Peyer's patch (tissue), 4 donors: ENCODE data around the gene SCGB1A1. TPM values are rescaled to one million over a fixed set of nuclear protein-coding genes. Genes with fewer than 3 reads are reported as not detected.

ENCODE experiments used
- DNase-seq, 3 donors: peaks; one replicate each; pipeline ENCODE4 v3.0.0-alpha.2; 2017 to 2019
- H3K27ac ChIP-seq, 4 donors: fragments of 200-600 bp; sonication (generic); one replicate each; pipeline ENCODE4 v1.5.1; 2016 to 2019
- H3K27me3 ChIP-seq, 2 donors: fragments of 200-600 bp; sonication (generic); one replicate each; pipeline ENCODE4 v1.5.1; 2019
- H3K36me3 ChIP-seq, 3 donors: fragments of 200-600 bp; sonication (generic); one replicate each; pipeline ENCODE4 v1.5.1; 2016 to 2019
- H3K4me1 ChIP-seq, 4 donors: fragments of 200-600 bp; sonication (generic); one replicate each; pipeline ENCODE4 v1.5.1; 2016 to 2019
- H3K4me3 ChIP-seq, 4 donors: fragments of 200-600 bp; sonication (generic); 1 replicate in 3 of 4; 2 replicates in 1 of 4; pipeline ENCODE4 v1.5.1; 2016 to 2019; ENCODE audit warnings: mild to moderate bottlenecking in 1 of 4
- H3K9me3 ChIP-seq, 4 donors: fragments of 200-600 bp; sonication (generic); one replicate each; pipeline ENCODE4 v1.5.1; 2016 to 2019; ENCODE audit warnings: mild to moderate bottlenecking in 1 of 4
- POLR2A ChIP-seq, 2 donors: fragments of 450-650 bp; IDR thresholded peaks; one replicate each; pipeline ENCODE4 v1.5.1; 2017; ENCODE audit warnings: antibody characterized with exemption in 2 of 2, mild to moderate bottlenecking in 2 of 2, moderate library complexity in 2 of 2
- total RNA-seq, 4 donors: library from RNA; depleted of rRNA; stranded (reverse); fragments of >200 nt; gene quantifications; one replicate each; pipeline ENCODE4 v1.1.0, GENCODE V29; 2016
- TF ChIP-seq, protein P1 (sequence below), 6 experiments: fragments of 450-650 bp in 4 of 6; fragments of 200-600 bp in 2 of 6; sonication (generic) in 1 of 6; IDR thresholded peaks; one replicate each; pipeline ENCODE4 v1.5.1; 2017 to 2019; ENCODE audit warnings: antibody characterized with exemption in 6 of 6, mild to moderate bottlenecking in 3 of 6, moderate library complexity in 1 of 6

The SCGB1A1 gene
- total RNA-seq, 4 donors from 2014 or later: not detected

DNA sequence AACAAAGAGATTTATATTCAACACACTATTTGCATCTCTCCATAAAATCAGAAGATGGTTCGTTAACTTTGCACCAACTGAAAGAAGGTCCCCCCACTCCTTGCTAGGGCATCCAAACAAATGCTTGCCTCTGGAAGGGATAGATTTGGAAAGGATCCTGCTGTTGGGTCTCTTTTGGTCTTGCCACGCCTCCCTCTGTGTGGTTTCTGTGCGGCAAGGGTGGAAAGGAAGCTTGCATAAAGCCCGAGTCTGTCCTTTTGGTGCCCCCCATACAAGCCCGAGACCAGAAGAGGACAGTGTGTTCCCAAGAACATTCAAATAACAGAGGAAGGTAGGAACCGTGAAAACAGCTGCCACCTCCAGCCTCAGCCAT lies 15.1 kb downstream of the SCGB1A1 start:
- TF ChIP-seq, protein P1, sequence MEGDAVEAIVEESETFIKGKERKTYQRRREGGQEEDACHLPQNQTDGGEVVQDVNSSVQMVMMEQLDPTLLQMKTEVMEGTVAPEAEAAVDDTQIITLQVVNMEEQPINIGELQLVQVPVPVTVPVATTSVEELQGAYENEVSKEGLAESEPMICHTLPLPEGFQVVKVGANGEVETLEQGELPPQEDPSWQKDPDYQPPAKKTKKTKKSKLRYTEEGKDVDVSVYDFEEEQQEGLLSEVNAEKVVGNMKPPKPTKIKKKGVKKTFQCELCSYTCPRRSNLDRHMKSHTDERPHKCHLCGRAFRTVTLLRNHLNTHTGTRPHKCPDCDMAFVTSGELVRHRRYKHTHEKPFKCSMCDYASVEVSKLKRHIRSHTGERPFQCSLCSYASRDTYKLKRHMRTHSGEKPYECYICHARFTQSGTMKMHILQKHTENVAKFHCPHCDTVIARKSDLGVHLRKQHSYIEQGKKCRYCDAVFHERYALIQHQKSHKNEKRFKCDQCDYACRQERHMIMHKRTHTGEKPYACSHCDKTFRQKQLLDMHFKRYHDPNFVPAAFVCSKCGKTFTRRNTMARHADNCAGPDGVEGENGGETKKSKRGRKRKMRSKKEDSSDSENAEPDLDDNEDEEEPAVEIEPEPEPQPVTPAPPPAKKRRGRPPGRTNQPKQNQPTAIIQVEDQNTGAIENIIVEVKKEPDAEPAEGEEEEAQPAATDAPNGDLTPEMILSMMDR (IDR thresholded peaks at IDR 0.05): no peak
- no peak for TF ChIP-seq POLR2A (IDR thresholded peaks at IDR 0.05)
- Histone ChIP-seq H3K36me3 (no peaks in the 10 kb centered on the region), H3K4me1 (peaks cover 0 to 57% (median 9%) of the 10 kb centered on the region in 4 donors), H3K4me3 (no peak overlapping the region), H3K9me3 (no peaks in the 10 kb centered on the region), H3K27ac (peak overlapping the region in 3 of 4 donors; percentile 20 to 76 (median 47)), H3K27me3 (no peaks in the 10 kb centered on the region)
- no peak for DNase-seq

DNA sequence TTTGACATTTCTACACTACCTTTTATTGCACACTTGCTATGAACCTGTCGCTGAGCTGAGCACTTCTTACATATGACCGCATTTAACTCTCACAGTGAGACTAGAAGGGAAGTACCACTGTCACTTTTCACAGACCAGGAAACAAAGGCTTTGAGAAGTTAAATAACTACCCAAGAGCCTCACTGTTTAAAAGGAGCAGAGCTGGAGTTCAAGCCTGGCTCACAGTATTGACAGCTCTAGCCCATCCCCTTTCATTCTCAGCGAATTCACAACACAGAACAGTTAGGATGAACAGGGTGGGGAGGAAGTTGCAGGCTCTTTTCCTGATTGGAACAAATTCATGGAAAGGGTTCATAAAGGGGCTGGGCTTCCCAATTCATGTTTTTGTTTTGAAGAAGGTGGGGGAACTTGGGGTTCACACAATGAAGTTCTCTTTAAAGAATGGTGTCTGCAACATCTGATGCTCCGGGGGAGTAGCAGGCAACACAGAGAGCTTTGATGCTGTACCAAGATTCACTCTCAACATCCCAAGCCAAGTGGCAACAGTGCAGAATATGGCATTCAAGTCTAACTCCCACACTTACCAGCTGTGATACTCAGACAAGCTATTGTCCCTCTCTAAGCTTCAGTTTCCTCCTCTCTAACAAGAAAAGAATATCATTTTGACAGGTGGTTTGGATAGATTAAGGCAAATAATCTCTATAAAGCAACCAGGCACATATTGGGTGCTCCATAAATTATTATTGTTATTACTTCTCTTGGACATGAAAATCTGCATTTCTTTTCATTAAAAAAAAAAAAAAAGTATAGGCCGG lies 17.2 kb downstream of the SCGB1A1 start:
- peak overlapping the region; percentile 7 to 43 (median 31) for H3K27ac ChIP-seq
- no peaks in the 10 kb centered on the region for H3K36me3 ChIP-seq
- H3K4me1 ChIP-seq: peaks cover 0 to 59% (median 9%) of the 10 kb centered on the region in 4 donors
- H3K27me3 ChIP-seq: no peaks in the 10 kb centered on the region
- no peak overlapping the region for H3K4me3 ChIP-seq
- no peaks in the 10 kb centered on the region for H3K9me3 ChIP-seq
- TF ChIP-seq POLR2A (IDR thresholded peaks at IDR 0.05): no peak
- TF ChIP-seq, protein P1 (IDR thresholded peaks at IDR 0.05): no peak
- no peak for DNase-seq

DNA sequence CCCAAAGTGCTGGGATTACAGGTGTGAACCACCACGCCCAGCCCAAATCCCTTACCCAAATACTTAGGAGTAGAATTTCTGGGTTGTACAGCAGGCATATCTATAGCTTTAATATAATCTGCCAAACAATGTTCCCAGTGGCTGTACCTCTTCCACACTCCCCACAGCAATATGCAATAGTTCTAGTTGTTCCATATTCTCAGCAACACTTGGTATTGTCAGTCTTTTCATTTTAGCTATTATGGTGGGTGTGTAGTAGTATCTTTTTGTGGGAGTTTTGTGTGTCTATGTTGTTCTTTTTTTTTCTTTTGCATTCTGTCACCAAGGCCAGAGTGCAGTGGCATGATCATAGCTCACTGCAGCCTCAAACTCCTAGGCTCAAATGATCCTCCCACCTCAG lies 18.8 kb downstream of the SCGB1A1 start:
- Histone ChIP-seq H3K9me3 (no peaks in the 10 kb centered on the region), H3K27ac (no peak overlapping the region), H3K36me3 (no peaks in the 10 kb centered on the region), H3K4me1 (peaks cover 0 to 44% (median 5%) of the 10 kb centered on the region in 4 donors), H3K4me3 (no peak overlapping the region), H3K27me3 (no peaks in the 10 kb centered on the region)
- no peak for DNase-seq
- TF ChIP-seq, protein P1 (IDR thresholded peaks at IDR 0.05): no peak
- no peak for TF ChIP-seq POLR2A (IDR thresholded peaks at IDR 0.05)

DNA sequence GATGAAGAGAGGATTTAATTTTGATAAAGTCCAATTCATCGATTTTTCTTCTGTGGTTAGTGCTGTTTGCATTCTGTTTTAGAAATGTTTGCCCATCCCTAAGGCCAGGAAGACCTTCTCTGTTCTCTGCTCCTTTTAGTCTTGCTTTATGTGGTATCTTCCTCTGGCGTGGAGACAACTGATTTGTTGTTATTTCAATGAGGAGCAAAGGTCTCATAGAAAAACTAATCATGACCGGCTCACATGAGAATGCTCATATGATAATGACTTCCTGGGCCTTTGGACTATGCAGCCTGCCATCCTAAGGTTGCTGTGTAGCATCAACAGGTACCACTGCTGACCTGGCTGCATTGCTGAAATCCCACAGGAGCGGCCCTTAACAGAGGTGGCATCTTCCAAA lies 19.8 kb downstream of the SCGB1A1 start:
- TF ChIP-seq, protein P1 (IDR thresholded peaks at IDR 0.05): no peak
- peak in 1 of 2 donors; percentile 9 for TF ChIP-seq POLR2A (IDR thresholded peaks at IDR 0.05)
- Histone ChIP-seq H3K27ac (peak overlapping the region in 2 of 4 donors; percentile 6 to 68), H3K4me1 (peaks cover 0 to 34% (median 4%) of the 10 kb centered on the region in 4 donors), H3K9me3 (no peaks in the 10 kb centered on the region), H3K36me3 (no peaks in the 10 kb centered on the region), H3K27me3 (no peaks in the 10 kb centered on the region), H3K4me3 (no peak overlapping the region)
- DNase-seq: peak in 2 of 3 donors; percentile 44 to 69

GRCh38 chr11:62439785-62440602 lies 21.2 kb downstream of the SCGB1A1 start:
- Histone ChIP-seq H3K4me3 (no peak overlapping the region), H3K4me1 (peaks cover 3 to 35% (median 8%) of the 10 kb centered on the region in 4 donors)
- peak in 1 of 3 donors; percentile 41 for DNase-seq

More at GRCh38 chr11:62439785-62440602, 21.2 kb downstream of the SCGB1A1 start:
- H3K27me3 ChIP-seq: no peaks in the 10 kb centered on the region
- H3K9me3 ChIP-seq: no peaks in the 10 kb centered on the region
- peak overlapping the region in 3 of 4 donors; percentile 53 to 71 (median 53) for H3K27ac ChIP-seq
- TF ChIP-seq, protein P1 (IDR thresholded peaks at IDR 0.05): no peak
- no peak for TF ChIP-seq POLR2A (IDR thresholded peaks at IDR 0.05)
- no peaks in the 10 kb centered on the region for H3K36me3 ChIP-seq
